Suppressor macrophage treated with lipopolysaccharide for 4 hours (primary cell): Measurements from ENCODE around the gene C16orf89.

ENCODE experiments used
- DNase-seq: peaks from one replicate; pipeline ENCODE4 v3.0.0-alpha.2; 2020

The C16orf89 gene

GRCh38 chr16:5027575-5028235 is 38.1 kb downstream of the C16orf89 start:
- DNase-seq = no peak

DNA sequence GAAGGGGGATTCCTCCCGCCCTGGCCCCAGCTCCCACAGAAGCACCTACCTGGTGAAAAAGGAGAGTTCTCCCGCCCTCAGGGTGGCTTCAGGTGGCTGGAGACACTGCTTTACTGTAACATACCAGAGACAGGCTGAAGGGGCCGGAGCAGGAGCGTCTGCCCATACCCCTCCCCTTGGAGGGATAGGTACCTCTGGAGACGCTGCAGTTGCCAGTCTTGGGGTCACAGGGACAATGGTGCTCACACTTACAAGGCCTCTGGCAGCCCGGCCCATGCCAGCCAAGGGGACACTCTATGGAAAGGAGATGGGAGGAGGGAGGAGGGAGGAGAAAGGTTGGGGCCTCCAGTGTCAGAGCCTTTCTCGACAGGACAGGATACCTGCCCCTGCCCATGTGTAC is 38.7 kb downstream of the C16orf89 start:
- no peak for DNase-seq

GRCh38 chr16:5026664-5027063 is 39.1 kb downstream of the C16orf89 start:
- no peak for DNase-seq

GRCh38 chr16:5025171-5025632 is 40.6 kb downstream of the C16orf89 start:
- DNase-seq = no peak

DNA sequence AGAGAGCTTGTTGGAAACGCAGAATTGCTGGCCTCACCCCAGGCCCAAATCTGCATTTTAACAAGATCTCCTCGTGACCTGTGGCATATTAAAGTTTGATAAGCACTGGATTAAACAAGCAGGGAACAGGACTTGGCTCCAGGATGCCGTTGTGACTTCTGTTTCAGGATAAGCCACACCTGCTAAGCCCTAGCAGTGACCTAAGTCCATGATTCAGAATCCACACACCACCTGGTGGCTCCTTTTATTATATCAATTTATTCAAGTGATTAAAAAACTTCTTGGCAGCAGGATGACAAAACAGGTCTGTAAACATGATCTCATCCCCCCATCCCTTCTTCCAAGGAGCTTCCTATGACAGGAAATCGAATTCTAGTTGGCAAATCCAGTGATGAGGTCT is 41.1 kb downstream of the C16orf89 start:
- no peak for DNase-seq

GRCh38 chr16:5022521-5022920 is 43.2 kb downstream of the C16orf89 start:
- DNase-seq = no peak

- no peak for DNase-seq
Measured at GRCh38 chr16:5020551-5020950, 45.2 kb downstream of the C16orf89 start.

GRCh38 chr16:5019775-5020174 is 46.0 kb downstream of the C16orf89 start:
- DNase-seq = no peak

DNA sequence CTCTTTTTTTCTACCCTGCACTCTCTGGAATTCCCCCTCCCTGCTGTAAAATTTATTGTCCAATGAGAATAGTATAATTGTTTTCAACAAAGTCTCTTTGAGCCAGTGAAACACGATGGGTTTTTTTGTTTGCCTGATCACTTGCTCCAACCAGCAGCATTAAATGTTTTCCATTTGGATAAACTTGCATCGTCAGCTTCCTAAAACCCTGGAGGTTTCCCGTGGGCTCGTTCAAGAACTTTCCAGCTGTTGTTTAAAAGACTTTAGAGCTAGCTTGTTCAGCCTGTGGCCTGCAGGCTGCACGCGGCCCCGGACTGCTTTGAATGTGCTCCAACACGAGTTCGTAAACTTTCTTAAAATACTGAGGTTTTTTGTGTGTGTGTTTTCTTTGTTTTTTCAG is 47.0 kb downstream of the C16orf89 start:
- DNase-seq = no peak

- DNase-seq = no peak
Measured at GRCh38 chr16:5017678-5017969, 48.1 kb downstream of the C16orf89 start.

DNA sequence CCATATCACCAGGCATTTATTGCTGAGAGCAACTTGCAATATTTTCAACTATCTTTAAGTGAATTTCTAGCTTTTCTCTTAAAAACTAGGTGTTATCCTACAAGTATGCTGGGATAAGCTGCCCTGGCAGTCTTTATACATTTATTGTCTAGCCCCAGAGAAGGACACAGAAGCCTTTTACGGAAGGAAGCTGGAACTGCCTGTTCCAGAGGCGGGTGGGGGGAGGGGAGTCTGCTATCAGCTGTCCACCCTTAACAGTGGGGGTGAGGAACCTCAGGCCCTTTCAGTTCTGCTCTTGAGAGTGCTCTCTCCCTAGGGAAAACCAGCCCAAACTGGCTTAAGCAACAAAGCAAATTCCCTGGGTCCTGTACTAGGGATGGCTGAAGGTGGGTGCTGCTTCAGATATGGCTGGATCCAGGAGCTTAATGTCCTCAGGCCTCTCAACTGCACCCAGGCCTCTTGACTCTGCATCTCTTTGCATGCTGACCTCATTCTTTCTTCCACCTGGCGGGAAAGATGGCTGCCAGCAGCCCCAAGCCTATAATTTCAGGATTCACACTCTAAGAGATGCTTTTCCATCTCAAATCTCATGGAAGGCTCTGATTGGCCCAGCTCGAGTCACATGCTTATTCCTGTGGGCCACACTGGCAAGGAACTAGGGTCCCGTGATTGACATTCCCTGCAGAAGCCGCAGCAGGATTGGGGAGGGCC is 48.6 kb downstream of the C16orf89 start:
- no peak for DNase-seq

DNA sequence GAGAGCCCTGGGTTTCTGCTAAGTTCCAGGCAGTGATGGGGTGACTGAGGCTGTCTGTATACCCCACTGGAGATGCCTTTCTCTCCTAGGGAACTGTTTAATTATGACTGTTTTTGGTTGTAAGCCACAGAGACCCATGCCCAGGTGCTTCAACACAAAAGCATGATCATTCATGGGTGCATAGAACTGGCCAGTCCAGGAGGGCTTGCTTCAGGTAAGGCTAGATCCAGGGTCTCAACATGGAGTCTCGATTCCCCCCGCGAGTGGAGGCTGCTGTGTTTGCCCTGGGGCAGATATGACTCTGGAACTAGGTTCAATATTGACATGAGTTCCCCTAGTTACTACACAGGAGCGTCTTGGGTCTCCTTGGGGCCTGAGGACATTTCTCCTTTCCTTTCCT is 49.9 kb downstream of the C16orf89 start:
- no peak for DNase-seq

DNA sequence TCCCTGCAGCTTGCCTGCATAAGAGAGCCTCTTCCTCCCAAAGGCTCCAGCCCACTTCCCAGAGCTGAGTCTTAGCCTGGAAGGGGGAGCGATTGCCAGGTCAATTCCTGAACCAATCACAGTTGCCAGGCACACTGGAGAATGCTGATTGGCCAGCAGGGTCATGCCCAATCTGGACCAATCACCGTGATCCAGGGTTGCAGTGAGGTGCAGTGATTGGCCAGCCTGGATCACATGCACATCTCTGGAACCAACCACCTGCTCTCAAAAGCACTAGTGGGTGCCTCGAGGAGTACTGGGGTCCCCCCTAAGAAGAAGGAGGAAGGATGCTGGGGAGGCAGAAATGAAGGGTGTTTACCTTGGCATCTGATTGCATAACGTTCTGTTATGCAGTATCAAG is 50.4 kb downstream of the C16orf89 start:
- no peak for DNase-seq

DNA sequence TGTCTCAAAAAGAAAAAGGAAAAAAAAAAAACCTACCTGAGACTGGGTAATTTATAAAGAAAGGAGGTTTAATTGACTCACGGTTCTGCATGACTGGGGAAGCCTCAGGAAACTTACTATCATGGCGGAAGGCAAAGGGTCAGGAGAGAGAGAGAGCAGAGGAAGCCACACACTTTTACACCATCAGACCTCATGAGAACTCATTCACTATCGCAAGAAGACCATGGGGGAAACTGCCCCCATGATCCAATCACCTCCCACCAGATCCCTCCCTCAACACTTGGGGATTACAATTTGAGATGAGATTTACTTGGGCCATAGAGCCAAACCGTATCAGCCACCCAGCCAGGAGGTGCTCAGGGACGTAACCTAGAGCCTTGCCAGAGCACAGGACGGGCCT is 52.9 kb downstream of the C16orf89 start:
- DNase-seq = no peak

DNA sequence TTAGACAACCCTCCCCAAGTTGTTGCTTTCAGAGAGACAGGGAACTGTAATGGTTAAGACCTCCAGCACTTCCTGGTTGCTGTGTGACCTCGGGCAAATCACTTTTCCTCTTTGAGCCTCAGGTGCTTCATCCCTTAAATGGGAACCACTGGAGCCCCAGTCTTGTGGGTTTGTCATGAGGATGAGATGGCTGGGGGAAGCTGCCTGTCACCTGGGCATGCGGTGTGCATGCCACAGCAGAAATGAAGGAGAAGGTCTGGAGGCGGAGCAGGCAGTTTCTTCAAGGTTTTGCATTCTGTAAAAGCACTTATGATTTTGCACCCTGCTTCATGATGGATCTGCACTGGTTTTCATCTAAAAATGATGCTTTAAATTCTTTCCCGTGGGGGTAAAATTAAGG is 54.1 kb downstream of the C16orf89 start:
- no peak for DNase-seq

GRCh38 chr16:5010576-5011329 is 55.0 kb downstream of the C16orf89 start:
- DNase-seq = no peak

DNA sequence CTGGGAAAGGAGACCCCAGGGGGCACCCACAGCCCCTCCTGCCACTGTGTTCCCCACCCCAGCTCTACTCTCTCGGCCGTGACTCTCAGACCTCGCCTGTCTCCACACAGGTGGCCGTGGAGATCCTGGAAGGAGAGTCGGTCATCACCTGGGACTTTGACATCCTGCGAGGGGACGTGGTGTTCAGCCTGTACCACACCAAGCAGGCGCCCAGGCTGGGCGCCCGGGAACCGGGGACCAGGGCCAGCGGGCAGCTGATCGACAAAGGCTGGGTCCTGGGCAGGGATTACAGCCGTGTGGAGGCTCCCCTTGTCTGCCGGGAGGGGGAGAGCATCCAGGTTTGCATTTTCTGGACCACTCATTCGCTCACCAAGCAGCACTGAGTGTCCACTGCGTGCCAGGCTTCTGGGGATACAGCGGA is 57.4 kb downstream of the C16orf89 start:
- DNase-seq = no peak

- no peak for DNase-seq
Measured at GRCh38 chr16:5007256-5007655, 58.5 kb downstream of the C16orf89 start.

DNA sequence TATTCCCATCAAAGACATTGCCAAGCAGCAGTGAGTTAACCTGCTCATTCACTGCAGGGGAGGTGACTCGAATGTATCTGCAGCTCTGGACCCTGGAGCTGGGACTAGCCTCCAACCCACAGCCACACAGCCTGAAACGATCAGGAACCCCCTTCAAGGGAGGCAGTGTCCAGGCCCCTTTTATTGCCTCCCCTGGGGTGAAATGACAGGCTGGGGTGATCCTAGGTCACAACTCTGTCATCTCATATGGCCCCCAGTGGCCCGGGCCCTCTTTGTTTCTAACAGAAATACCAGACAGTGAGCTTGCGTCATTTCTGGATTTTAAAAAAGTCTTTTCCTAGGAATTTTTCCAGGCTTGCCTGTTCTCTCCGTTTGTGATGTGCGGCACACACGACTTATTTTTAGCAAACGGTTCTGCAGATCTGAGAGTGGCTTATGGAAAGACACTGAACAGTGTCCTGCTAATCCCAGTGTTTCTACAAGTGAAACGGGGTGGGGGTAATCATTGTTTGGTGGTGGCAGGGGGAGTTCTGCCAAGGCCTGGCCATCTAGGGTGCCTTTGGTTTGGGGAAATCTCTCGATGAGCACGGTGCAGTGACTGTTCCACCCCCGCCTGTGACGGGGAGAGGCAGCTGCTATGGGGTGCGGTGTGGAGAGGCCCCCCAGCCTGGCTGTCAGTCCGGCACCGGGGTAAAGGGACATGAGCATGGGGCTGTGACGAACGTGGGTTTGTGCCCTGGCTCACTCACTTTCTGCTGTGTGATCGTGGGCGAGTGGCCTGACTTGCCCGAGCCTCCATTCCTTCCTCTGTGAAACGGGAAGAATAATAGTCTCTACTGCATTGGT is 59.2 kb downstream of the C16orf89 start:
- no peak for DNase-seq

DNA sequence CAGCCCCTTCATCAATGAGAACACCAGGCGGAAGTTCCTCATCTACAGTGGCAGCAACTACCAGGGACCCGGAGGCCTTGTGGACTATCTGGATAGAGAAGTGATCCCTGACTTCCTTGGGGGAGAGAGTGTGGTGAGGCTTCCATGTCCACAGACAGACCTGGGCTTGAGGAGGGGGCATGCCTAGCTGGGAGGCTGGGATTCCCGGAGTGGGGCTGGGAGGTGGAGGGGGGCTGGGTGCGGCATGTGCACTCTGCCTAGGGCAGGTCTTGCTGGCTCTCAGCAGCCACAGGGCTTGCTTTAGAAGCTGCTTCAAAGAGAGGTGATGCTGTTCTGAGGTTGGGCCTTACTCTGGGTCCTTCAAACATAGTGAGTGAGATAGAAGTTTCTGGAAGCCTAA is 59.8 kb downstream of the C16orf89 start:
- DNase-seq = no peak

GRCh38 chr16:5004311-5004710 is 61.4 kb downstream of the C16orf89 start:
- DNase-seq = no peak

DNA sequence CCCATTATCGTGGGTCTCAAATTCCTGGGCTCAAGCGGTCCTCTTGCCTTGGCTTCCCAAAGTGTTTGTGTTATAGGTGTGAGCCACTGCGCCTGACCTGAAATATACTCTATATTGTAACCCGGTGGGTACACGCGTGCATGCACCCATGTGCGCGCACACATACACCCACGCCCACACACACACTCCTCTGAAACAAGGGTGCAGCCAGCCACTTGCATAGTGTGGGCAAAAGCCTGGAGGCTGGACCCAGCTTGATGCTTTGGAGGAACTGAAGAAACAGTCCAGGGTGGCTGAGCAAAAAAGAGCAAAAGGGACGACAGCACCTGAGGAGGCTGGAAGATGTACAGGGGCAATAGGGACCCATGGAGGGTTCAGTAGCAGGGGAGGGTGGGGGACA is 61.9 kb downstream of the C16orf89 start:
- DNase-seq = no peak

GRCh38 chr16:5003211-5003610 is 62.5 kb downstream of the C16orf89 start:
- no peak for DNase-seq
